KG1 (cell line): ENCODE data around the gene ETNPPL.

Experiments
- DNase-seq: peaks from one replicate; lab custom pipeline; 2025; lab: John Stamatoyannopoulos, UW

ETNPPL gene

DNA sequence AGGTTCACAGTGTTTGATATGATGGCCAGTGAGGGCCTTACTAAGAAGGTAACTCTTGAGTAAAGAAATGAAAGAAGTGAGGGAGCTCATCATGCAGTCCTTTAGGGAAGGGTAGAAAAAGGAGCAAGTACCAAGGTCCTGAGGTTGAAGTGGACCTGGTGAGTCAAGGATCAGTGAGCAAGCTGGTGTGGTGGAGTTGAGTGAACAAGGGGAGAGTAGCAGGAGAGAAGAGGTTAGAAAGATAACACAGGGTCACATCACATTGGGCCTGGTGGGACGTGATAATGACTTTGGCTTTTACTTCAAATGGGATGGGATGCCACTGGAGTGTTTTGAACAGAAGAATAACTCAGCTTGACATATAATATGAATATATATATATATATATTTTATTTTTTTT is 67.8 kb downstream of the ETNPPL start:
- DNase-seq, result no peak

DNA sequence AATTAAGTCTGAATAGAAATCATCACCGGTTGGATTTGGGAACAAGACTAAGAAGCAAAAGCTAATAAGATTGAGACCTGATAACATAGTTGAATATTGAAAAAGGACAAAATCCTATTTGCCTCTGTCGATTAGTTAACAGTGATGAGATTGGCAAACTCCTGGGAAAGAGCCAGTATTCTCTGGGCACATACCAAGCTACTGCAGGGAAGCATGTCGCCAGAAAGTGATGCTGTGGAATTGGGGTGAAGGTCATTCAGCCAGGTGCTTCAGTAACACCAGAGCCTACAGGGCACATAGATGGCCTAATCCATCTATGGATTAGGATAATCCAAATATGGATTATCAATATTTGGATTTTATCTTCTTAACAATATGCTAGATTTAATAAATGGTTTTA is 68.4 kb downstream of the ETNPPL start:
- DNase-seq, result no peak

GRCh38 chr4:108693819-108694218 is 69.0 kb downstream of the ETNPPL start:
- DNase-seq, result no peak

DNA sequence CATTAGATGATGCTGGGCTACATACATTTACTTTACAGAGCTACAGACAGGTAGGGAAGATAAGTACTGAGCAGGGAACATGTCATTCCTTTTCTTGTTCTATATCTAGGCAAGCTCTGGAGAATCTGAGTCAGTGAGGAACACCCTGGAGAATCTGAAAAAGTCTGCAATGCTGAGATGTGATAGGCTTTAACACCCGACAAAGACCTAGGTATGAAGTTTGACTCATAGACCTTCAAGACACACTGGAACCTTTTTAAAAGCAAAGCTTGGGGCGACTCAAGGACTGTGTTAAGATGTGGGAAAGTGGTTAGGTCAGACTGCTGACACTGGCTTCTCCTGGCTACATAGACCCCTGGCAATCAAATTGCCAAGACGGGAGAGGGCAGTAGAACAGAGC is 69.6 kb downstream of the ETNPPL start:
- DNase-seq, result no peak
